Activated CD8-positive, alpha-beta memory T cell treated with anti-CD3 and anti-CD28 coated beads for 1 hour (primary cell): ENCODE results near the gene KANSL1L.

ENCODE experiments used
- DNase-seq, 2 donors: peaks; one replicate each; pipeline ENCODE4 v3.0.0-alpha.2; 2020; ENCODE audit warnings: low read depth in 1 of 2; ENCODE audit errors: extremely low read depth in 1 of 2

Gene KANSL1L

DNA sequence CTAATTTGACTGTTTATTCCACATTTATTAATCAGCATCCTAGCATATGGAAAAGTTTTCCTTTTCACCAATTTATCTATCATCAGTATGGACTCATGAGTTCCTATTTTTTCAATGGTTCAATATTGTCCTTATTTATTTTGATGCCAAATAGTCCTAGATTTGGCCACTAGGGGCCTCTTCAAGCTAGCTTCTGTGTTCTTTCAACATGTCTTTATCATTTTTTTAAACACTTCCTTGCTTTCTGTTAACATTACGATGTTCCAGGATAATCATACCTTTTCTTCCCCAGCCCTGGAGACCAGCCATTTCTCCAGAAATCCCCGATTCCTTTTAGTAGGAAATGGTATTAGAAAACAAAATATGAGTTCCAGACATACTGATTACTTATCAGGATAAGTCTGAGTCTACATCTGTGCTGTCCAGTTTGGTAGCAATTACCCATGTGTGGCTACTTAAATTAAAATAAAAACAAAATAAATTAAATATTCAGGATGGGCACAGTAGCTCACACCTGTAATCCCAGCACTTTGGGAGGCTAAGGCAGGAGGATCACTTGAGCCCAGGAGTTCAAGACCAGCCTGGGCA is 98.2 kb downstream of the KANSL1L start:
- DNase-seq: no peak

DNA sequence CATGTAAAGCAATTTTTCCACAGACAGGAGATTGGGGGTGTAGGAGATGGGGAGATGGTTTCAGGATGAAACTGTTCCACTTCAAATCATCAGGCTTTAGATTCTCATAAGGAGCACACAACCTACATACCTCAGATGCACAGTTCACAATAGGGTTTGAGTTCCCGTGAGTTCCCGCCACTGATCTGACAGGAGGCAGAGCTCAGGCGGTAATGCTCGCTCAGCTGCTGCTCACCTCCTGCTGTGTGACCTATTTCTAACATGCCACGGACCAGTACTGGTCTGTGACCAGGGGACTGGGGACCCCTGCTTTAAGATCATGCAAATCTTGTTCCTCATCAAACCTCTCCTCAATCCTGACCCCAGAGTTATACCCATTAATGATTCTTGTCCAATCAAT is 98.7 kb downstream of the KANSL1L start:
- DNase-seq: no peak

DNA sequence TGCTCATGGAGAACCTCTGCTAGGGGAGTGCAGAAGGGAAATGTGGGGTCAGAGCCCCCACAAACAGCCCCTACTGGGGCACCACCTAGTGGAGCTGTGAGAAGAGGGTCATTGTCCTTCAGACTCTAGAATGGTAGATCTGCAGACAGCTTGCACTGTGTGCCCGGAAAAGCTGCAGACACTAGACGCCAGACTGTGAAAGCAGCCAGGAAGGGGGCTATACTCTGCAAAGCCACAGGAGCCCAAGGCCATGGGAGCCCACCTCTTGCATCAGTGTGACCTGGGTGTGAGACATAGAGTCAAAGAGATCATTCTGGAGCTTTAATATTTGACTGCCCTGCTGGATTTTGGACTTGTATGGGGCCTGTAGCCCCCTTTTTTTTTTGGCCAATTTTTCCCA is 107.9 kb downstream of the KANSL1L start:
- no peak for DNase-seq

DNA sequence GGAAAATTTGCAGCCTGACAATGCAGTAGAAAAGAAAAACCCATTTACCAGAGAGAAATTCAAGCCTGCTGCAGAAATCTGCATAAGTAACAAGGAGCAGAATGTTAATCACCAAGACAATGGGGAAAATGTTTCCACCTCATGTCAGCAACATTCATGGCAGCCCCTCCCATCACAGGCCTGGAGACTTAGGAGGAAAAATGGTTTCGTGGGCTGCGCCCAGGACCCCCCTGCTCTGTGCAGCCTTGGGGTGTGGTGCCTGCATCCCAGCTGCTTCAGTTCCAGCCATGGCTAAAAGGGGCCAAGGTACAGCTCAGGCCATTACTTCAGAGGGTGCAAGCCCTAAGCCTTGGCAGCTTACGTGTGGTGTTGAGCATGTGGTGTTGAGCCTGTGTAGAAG is 115.4 kb downstream of the KANSL1L start:
- DNase-seq: no peak

DNA sequence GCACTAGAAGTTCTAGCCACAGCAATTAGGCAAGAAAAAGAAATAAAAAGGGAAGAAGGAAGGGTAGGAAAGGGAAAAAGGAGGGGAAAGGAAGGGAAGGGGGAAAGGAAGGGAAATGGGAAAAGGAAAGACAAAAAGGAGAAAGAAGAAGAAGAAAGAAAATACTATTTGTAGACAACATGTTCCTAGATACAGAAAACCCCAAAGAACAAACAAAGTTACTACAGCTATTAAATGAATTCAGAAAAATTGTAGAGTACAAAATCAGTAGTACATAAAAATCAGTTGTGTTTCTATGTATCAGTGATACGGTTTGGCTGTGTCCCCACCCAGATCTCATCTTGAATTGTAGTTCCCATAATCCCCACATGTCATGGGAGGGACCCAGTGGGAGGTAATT is 116.5 kb downstream of the KANSL1L start:
- no peak for DNase-seq

DNA sequence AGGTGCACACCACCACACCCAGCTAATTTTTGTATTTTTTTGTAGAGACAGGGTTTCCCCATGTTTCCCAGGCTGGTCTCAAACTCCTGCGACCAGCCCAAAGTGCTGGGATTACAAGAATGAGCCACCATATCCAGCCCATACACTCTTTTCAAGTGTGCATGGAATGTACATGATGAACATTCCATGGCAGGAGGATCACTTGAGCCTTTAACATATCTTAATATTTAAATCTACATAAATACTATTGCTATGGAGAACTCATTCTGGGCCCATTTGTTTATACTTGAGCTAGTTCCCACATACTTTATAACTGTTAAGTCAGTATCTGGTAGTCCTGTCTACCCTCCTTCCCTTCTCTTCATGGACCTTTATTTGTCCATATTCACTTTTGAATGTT is 120.3 kb downstream of the KANSL1L start:
- DNase-seq: no peak

DNA sequence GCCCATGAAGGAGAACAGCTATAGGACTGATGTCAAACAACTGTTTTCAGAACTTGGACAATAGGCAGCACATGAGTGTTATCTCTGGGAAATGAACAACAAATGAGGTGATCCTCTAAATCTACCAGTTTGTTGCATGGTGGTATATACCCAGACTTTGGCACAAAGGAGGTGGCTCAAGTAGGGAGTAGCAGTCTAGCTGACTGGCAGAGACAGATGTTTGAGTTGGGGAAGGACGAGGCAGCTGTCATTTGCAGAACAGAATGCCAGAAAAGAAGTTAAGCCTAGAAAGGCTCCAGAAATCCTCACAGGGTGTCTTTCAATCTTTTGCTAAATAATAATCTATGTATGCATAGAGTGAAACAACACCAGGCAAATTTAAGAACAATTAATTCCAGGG is 121.4 kb downstream of the KANSL1L start:
- DNase-seq: no peak

DNA sequence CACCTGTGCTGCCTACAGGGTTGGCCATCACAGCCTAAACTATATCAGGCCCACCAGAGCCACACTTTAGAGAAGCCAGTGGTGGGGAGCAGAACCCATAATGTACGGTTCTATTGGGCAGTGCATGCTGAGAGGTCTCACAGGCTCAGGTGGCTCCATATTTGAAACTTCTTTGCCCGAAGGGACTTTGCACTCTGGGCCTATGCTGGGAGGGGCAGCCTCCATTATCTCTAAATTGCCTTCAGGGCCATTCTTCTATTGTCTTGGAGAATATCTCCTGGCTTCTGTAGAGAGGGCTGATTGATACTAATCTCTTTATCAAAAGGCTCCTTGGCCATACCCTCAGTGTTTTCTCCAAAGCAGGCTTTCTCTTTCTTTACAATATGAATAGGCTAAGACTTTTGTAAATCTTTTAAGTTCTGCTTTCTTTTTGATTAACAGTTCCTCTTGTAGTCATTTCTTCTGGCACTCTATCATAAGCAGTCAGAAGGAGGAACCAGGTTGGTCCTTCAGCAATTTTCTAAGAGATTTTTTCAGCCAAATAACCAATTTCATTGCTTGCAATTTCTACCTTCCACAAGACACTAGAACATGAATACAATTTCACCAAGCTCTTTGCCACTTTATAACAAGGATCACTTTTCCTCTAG is 124.2 kb downstream of the KANSL1L start:
- no peak for DNase-seq

DNA sequence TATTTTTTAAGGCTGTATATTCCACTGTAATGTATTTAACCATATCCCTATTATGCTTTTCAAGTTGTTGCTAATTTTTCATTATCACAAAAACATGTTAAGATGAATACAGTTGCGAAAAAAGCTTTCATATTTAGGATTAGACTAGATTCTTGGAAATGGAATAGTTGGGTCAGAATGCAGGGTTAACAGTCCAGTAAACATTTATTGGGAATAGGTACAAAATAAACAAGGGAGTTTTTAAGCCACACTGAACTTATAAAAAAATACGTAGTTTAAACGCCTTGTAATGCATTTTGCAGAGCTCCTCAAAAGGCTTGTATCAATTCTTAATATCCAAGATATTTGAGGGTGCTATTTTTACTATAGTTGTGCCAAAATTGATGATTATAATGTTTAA is 133.1 kb downstream of the KANSL1L start:
- no peak for DNase-seq

DNA sequence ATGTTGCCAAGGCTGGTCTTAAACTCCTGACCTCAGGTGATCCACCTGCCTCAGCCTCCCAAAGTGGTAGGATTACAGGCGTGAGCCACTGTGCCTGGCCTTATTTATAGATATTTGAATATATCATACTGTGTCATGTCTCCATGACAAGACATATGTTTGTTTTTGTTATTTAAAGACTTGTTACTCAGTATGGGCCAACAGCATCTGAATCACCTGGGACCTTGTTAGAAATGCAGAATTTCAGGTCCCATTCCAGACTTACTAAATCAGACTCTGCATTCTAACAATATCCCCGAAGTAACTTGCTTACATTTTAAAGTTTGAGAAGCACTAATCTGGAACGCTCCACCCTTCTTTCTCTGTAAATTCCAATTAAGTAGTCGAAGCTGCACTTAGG is 135.5 kb downstream of the KANSL1L start:
- no peak for DNase-seq

DNA sequence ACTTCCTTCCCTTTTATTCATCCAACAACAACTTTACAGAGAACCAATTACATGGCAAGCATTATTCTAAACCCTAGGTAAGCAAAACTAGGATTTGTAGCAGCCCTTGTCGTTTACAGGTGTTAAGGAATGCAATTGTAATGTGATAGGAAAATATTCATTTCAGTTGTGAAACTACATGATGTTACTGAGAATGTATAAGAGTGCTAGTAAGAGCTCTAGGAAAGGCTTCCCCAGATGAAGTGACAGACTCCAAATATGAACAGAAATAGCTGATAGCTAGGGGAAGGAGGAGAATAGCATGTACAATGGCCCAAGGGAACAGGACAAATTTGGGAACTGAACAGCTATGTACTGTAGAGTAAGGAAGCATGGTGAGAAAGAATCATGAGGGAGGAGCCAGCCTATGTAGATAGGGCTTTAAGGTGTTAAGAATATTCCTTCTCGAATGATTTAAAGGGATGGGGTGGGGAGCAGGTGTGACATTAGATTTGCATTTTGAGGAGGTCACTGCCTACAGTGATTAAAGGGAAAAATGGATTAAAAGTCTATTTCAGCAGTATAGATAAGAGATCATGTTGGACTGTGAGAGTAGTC is 137.0 kb downstream of the KANSL1L start:
- DNase-seq: no peak

DNA sequence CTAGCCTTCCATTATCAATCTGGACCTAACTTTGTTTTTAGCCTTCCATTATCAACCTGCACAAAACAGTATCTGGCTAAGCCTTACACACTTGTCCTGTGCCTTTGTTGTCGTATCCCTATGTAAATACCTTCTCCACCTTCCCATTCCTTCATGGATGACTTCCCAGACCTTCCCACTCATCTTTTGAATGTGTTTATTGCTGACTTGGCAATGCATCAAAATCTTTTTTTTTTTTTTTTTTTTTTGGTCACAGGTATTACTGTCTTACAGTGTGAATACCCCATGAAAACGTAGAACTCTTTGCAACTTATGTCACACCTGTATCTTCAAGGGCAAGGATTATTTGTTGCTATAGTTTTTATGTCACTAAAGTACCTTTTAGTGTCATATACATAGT is 143.0 kb downstream of the KANSL1L start:
- DNase-seq: no peak

DNA sequence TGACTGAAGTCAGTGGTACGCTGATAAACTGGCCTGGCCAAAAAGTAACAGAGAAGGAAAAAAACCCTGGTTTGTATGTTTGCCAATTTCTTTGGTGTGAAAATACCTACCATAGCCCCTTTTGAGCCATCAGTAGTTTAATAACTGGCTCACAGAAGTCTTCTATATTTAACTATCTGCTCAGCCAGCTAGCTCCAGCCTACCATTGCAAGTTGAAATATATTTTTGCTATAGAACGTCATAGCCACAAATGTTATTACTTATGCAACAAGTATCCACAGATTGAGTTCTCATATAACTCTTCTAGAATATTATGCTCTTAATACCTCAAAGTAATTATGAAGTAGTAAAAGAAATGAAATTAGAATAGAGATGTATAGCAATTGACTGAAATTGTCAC is 143.6 kb downstream of the KANSL1L start:
- DNase-seq: no peak

DNA sequence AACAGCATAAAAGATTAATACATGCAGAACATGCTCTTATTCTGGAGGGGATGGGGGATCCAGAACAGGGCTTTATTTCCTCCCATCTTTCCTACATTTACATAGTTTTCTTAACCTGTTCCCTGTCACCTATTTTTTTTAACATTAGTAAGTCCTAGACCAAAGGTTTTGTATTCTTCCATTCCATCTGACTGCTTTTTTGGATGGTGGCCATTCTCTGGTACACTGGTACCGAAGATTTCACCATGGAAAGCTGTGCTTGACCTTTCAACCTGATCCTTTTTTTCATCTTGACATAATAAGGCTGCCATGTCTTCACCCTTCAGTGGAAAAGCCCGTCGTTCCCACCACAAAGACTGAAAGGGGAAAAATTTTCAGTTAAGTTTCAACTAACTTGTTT is 148.4 kb downstream of the KANSL1L start:
- DNase-seq: no peak

DNA sequence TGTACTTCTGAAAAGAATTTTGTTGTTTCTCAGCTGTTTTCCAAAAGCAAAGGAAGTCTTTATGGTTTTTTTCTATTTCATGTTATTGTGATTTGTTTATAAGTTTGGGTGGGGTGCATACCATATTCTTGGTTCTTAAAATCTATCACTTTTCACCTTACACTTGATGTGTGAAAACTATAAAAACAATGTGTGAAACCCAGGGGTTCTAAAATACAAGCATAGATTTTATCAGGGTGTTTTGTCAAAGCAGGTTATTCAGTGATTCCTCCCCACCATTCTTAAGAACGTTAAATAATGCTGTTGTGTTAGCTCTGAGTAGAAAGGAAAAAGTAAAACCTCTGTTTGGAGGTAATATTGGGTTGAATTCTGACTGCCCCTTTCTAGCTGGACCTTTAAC is 151.1 kb downstream of the KANSL1L start:
- DNase-seq: no peak

DNA sequence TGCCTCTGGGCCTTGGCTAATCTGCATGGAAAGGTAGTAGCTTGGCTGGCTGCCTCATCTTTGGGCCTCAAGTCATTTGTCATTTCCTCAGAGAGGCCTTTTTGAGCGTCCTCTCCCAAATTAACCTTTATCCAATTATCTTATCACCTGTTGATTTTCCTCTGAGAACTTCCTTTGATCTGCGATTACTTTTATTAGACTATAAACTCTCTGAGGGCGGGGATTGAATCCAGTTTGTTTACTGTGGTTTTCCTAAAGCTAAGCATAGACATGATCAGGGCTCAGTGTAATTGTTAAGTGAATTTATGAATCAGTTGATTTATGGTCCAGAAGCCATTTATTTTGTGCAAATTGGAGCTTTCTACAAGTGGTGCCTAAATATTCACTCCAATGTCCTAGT is 161.3 kb downstream of the KANSL1L start:
- no peak for DNase-seq

DNA sequence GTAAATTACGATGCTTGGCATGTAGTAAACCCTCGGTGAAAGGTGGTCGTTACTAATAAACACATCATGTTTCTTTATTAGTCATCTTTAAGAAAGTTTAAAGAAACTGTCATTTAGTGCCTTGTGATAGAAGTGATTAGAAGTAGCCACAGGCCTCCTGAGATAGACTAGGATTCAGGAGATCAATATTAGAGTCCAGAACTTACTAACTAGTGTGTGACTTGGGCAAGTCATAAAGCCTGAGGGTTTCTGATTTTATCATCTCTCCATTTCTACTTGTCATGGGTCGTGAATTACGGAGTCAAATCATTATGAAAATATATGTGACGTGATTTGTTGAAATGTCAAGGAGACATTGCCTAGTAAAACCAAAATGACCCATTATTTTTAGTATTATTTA is 162.1 kb downstream of the KANSL1L start:
- DNase-seq: no peak

DNA sequence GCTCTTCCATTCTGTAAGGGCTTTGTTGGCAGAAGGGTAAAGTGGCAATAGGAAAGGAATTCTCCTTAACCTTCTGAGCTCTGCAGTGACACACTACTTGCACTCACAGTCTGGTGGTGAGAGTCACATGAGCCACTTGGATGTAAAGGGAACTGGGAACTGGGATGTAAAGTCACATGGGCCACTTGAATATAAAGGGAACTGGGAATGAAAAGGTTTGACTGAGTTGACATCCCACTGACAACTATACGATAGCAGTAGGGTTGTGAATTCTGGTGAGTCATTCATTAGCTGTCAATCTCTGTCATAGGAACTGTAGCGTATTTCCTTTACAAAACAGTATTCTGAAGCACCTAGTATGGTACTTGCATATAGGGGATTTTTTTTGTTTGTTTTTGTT is 163.3 kb downstream of the KANSL1L start:
- DNase-seq: no peak

DNA sequence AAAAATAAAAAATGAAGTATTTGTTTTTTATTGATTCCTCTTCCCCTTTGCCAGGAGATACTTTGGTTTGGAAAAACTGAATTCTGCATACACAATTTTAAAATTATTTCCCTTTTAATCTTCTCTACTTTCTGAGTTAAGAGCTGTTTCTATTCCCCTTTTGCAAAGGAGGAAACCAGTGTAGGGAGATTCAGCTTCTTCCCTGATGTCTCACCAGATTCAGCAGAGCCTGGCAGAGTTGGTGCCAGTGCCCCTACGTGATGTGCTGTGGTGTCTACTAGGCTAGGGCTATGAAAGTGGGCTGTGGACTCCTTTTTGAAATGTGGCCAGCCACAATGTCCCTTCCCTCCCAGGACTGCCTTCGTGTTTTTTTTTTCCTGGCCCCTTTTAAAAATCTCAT is 166.3 kb downstream of the KANSL1L start:
- DNase-seq: no peak

DNA sequence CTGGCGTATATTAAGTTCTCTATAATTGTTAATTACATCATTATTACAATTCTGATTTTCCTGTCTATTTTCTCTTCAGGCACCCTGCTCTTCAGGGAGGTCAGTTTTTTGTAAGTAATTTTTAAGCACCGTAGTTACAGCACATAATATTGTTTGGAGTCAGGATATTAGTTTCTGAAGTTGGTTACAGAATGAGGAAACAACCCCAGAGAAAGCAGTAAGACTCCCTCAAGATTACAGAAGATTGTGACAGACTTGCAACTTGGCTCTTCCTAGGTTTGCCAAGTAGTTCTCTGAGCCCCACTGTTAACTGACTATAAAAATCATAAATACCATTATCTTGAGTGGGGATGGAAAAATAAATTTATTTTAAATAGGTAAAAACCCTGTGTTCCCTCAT is 167.8 kb downstream of the KANSL1L start:
- DNase-seq: no peak

DNA sequence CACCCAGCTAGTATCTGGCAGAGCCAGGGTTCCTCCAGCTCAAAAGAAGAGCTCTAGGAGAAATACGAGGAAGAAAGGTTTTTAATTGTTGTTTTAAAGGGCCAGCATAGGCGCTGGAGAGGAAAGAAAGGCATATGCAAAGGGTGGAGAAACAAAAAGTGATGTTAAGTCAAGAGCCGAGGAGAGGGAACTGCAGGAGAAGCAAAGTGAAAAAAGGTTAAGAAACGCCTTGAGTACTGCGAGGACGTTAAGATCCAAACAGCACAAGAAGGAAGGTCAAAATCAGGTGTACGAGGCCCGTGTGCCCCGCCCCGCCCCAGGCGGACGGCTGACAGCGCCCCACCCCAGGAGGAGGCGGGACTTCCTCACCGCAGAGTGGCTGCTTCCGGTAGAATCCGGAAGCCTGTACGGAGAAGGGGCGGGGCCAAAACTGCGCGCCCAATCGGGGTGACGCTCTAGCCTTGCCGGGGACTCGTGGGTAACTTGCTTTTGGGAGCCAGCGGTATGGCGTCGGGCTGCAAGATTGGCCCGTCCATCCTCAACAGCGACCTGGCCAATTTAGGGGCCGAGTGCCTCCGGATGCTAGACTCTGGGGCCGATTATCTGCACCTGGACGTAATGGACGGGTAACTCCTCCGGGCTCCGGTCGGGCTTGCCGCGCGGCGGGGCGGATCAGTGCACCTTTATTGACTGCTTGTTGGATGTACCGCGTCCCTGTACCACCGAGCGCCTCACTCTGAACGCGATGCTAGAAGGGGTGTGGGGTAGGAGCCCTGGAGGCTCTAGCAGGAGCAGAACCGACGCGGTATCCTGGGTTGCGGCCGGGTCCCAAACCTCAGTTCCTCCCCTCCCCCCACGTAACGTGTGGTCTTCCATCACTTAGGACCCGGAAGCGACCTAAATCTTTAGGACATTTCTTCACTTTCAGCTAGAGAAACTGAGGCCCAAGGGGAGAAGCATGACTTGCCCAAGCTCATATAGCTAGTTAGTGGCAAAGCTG is 168.8 kb downstream of the KANSL1L start, which contains the start of gene RPE:
TSS of gene RPE (plus strand) at position 481 of the 1,000 bp plus-strand sequence. CDS start at position 505, 24 bp downstream.
- peak; percentile 94 to 98 for DNase-seq
